DND-41 (cell line): ENCODE results near the gene LY9.

Source experiments
- CTCF ChIP-seq: IDR thresholded peaks from 2 replicates; pipeline ENCODE4 v1.5.1; 2012; ENCODE audit warnings: borderline replicate concordance, low read length, moderate library complexity, mild to moderate bottlenecking; ENCODE audit not compliant: poor library complexity, severe bottlenecking; ENCODE audit errors: extremely low read depth
- EZH2 ChIP-seq: IDR thresholded peaks from 3 replicates; pipeline ENCODE4 v1.6.1; 2012; ENCODE audit warnings: borderline replicate concordance, low read depth, mild to moderate bottlenecking, moderate library complexity, low read length, inconsistent platforms; ENCODE audit not compliant: severe bottlenecking

GRCh38 chr1:160837558-160838205 is 41.7 kb downstream of the LY9 start:
- TF ChIP-seq EZH2 (no peak), CTCF (peak; percentile 82)
